AML-193 (cell line): ENCODE results near the gene SPRING1.
A peak's percentile ranks its signal among the peaks of the same experiment; 100 is the strongest.
"Not testable (repeated sequence)": the region's sequence is repeated elsewhere in the genome, so short reads cannot be mapped to it uniquely, and the experiment has no call there.

Experiments
- DNase-seq, 2 experiments: peaks; one replicate each; lab custom pipeline; 2025; lab: John Stamatoyannopoulos, UW

The SPRING1 gene, protein sequence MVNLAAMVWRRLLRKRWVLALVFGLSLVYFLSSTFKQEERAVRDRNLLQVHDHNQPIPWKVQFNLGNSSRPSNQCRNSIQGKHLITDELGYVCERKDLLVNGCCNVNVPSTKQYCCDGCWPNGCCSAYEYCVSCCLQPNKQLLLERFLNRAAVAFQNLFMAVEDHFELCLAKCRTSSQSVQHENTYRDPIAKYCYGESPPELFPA

GRCh38 chr12:116737774-116738657, at the start of gene SPRING1, which contains the start of gene RNFT2:
Gene SPRING1, minus strand, starts transcription at chr12:116738069. Its CDS starts 169 bp downstream, at chr12:116737900.
Gene RNFT2, plus strand, starts transcription at chr12:116738315. Its CDS starts 2,183 bp downstream, at chr12:116740498.
- peak; percentile 95 to 97 for DNase-seq

DNA sequence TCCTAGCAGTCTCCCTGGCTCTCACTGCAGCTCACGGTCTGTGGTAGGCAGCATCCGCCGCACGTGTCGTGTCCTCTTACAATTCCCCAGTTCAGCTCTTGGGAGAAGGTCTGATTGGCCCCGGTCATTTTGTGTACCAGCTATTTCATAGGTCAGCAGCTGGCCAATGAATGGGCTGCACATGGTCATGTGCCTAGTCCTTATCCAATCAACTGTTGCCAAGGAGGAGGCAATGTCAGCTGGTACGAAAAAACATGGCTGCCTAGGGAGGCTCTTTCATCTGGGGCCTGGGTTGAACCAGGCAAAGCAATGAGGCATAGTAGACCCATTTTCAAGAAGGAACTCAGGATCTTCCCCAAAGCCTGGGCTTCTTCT, 46.4 kb upstream of the SPRING1 start:
- no peak for DNase-seq

DNA sequence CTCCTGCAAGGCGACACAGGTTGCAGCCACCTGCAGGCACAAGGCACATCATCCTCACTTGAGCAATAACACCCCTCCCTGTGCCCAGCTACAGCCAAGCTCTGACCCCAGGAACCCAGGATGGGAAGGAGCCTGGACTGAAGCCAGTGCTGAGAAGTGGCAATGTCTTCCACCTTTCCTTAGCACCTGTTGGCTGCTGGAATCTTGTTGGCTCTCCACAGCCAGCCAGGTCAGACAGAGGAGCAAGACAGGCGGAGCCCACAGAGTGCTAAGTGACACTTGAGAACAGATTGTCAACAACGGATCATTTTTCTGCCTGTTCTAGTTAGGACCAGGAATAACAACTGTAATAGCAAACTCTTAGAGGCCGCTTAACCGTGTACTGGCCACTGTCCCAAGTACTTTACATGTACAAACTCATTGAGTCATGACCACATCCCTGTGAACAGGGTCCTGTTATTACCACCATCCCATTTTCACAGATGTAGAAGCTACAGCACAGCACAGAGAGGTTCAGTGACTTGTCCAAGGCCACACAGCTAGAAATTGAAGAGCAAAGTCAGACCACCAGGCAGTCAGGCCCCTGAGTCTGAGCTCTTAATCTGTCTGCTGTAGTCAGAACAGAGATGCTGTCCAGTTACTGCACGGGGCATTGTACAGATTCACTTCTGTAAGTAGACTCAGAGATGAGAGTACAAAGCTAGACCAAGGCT, 45.8 kb upstream of the SPRING1 start:
- DNase-seq = no peak

- no peak for DNase-seq
Observed at GRCh38 chr12:116780942-116781341, 43.1 kb upstream of the SPRING1 start.

- DNase-seq = no peak
Observed at GRCh38 chr12:116779597-116779996, 41.7 kb upstream of the SPRING1 start.

GRCh38 chr12:116777245-116777644, 39.4 kb upstream of the SPRING1 start:
- DNase-seq = no peak

DNA sequence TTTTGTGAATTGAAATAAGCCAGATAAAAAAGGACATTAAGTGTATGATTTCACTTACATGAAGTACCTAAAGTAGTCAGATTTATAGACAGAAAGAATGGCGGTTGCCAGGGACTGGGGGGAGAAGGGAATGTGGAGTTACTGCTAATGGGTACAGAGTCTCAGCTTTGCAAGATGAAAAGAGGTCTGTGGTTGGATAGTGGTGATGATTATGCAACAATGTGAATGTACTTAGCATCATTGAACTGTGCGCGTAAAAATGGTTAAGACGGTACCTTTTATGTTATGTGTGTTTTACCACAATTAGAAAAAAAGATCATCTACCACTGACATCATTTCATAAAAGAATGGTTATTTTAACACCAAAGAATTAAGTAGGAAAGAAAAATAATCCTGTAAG, 36.2 kb upstream of the SPRING1 start:
- no peak for DNase-seq

GRCh38 chr12:116773276-116773731, 35.4 kb upstream of the SPRING1 start:
- peak; percentile 26 to 40 for DNase-seq

- DNase-seq = no peak
Observed at GRCh38 chr12:116771651-116772050, 33.8 kb upstream of the SPRING1 start.

DNA sequence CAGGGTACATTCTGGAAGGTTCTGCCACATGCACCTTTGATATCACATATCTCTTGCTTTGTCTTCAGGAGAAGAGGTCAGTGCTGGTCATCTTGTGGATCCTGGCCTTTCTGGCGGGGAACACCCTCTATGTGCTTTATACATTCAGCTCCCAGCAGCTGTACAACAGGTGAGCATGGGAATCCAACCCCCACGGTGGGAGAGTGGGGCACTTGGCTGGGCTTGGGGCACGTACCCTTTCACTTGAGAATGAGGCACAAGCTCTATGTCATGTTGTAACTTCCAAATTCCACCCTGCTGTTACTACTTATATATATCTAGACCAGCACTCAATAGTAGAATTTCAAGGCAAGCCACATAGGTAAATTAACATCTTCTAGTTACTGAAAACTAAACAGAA, 28.9 kb upstream of the SPRING1 start:
- DNase-seq = no peak

DNA sequence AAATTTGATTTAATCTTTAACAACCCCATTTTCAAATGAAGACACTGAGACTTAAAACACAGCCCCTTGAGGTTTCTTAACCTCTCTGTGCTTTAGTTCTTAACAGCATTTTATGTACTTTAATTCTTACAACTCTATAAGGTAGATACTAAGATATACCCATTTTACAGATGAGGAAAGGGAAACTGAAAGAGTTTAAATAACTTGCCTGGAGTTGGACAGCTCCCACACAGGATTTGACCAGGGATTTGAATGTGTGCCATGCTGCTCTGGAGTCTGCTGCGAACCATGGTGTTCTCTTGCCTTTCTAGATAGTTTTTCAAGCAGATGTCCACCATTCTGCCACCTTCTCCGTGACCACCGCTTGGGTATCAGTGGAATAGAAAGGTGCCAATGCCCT, 28.4 kb upstream of the SPRING1 start:
- DNase-seq = no peak

DNA sequence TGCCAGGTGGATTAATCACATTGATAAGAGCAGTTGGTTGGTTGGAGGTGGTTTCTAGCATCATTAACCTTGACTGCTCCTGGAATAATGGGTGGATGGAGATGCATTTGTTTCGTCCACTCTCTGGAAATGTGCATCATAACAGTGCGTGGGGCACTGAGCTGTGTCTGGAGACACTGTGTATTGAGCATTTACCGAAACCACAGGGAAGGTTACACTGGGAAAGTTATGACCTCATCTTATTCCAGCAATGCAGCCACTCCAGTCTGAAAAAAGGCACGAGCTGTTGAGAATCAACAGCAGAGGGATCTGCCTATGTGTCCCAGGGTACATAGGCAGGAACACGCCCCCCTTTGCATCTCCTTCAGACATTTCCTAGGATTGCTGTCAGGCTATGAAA, 27.4 kb upstream of the SPRING1 start:
- DNase-seq = no peak

- no peak for DNase-seq
Observed at GRCh38 chr12:116761499-116761898, 23.6 kb upstream of the SPRING1 start.

- DNase-seq = no peak
Observed at GRCh38 chr12:116760622-116761020, 22.8 kb upstream of the SPRING1 start.

DNA sequence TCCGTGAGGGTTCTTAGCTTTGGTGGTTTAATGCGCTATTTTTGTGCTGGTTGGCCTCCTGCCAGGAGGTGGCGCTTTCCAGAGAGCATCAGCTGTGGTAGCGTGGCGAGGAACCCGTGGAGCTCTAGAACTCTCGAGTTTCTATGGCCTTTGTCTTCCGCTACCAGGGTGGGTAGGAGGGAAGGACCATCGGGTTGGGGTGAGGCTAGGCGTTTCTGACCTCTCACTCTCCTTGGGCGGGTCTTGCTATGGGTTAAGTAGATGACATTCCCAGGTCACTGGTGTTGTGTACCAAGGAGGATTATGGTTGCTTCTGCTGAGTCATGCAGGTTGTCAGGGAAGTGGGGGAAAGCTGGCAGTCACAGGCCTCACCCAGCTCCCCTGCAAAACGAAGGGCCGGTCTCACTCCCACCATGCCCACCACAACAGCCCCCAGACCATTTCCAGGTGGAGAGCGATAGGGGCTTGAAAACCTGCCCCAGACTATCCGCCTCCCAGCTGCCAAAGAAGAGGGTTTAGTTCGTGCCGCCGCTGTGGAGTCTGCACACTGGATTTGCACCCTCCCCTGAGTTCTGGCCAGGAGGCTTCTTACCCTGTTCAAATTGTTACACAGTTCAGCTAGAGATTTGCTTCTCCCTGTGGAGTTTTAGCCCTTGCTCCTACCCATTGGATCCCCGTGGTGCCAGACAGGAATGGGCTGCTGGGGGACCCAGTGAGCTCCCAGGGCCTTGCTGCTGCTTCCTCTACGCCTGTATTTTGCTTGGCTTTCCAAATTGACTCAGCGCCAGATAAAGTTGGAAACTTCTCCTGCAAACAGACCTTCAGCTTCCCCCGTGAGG, 22.1 kb upstream of the SPRING1 start:
- DNase-seq = no peak

- not testable (repeated sequence) for DNase-seq
Observed at GRCh38 chr12:116754783-116755182, 16.9 kb upstream of the SPRING1 start.

DNA sequence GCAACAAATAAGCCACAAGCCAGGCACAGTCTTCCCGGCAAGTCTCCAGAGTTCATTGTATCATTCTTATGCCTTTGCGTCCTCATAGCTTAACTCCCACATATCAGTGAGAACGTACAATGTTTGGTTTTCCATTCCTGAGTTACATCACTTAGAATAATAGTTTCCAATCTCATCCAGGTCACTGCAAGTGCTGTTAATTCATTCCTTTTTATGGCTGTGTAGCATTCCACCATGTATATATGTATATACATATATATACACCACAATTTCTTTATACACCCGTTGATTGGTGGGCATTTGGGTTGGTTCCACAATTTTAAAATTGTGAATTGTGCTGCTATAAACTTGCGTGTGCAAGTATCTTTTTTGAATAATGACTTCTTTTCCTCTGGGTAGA, 16.2 kb upstream of the SPRING1 start:
- not testable (repeated sequence) for DNase-seq

GRCh38 chr12:116750298-116750697, 12.4 kb upstream of the SPRING1 start:
- no peak for DNase-seq

GRCh38 chr12:116749884-116750283, 12.0 kb upstream of the SPRING1 start:
- DNase-seq = no peak

- no peak for DNase-seq
Observed at GRCh38 chr12:116745554-116745953, 7.7 kb upstream of the SPRING1 start.

DNA sequence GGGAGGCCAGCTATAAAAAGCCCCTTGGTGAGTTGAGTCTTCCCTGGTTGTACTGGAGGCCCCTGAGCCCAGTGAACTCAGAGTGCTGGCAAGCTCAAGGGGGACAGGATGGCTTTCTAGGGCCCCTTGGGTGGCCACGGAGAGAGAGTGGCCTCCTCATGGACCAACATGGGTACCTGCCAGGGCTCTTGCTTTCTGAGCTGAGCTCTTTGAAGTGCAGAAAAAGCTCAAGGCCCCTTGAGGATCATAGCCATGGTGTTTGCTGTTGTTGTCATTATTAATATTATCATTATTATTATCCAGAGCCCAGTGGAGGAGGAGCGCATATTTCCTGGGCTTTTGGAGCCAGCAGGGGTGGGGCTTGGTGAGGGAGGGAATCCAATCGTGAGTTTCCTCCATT, 6.9 kb upstream of the SPRING1 start:
- DNase-seq = no peak

- not testable (repeated sequence) for DNase-seq
Observed at GRCh38 chr12:116742787-116743186, 4.9 kb upstream of the SPRING1 start.
